ENCODE data around the gene MRPL10.

DNA sequence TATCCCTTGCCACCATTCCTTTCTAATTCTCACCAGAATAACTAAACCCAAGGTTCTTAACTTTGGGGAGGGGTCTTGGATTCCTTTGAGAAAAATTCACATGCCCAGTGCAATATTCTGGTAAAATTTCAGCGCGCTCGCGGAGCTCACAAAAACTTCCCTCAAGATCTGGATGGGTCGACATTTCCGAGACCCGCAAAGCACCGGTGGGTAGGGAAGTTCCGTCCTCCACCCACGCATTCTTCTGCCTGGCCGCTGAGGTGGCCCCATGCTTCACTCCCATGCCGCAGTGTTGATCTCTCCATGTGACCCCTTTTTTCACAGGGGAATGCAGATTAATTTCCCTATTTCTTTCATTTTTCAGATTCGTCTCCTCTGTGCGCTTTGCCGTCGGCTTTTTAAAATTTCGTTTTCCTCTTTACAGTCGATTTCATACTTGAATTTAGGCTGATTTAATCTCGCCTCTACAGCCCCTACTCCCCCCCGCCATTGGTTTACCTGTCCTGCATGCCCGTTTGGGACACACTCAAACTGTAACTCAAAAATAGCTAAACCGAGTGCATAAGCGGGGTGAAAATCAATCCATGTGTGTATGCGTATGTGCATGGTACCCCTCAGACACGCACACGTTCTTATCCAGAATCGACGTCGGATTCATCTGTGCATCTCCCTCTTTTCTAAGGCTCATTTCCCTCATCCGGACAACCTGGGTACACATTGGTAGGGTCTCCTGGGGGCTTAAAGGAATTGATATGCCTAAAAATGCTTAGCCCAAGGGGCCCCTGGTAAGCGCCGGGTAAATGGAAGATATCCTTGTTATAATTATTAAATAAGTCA lies 21.0 kb upstream of the MRPL10 start:
- TF ChIP-seq, protein P1, sequence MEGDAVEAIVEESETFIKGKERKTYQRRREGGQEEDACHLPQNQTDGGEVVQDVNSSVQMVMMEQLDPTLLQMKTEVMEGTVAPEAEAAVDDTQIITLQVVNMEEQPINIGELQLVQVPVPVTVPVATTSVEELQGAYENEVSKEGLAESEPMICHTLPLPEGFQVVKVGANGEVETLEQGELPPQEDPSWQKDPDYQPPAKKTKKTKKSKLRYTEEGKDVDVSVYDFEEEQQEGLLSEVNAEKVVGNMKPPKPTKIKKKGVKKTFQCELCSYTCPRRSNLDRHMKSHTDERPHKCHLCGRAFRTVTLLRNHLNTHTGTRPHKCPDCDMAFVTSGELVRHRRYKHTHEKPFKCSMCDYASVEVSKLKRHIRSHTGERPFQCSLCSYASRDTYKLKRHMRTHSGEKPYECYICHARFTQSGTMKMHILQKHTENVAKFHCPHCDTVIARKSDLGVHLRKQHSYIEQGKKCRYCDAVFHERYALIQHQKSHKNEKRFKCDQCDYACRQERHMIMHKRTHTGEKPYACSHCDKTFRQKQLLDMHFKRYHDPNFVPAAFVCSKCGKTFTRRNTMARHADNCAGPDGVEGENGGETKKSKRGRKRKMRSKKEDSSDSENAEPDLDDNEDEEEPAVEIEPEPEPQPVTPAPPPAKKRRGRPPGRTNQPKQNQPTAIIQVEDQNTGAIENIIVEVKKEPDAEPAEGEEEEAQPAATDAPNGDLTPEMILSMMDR (IDR thresholded peaks at IDR 0.05; ENCODE audit: low read length) = no peak
- 0 out of 2 replicates have a peak, but pooled peaks have one; percentile 3 for TF ChIP-seq EZH2phosphoT487 (IDR thresholded peaks at IDR 0.05; ENCODE audit: low read length)

Measured in MM.1S (cell line).